GM13977 (cell line): ENCODE results near the gene ATP10A.
"Not testable (repeated sequence)": the region's sequence is repeated elsewhere in the genome, so short reads cannot be mapped to it uniquely, and the experiment has no call there.

Experiments
- DNase-seq: peaks from one replicate; pipeline ENCODE4 v3.0.0; 2012; ENCODE audit warnings: low spot score
- CTCF ChIP-seq: IDR thresholded peaks from 2 replicates; pipeline ENCODE4 v1.5.1; 2012; ENCODE audit warnings: mild to moderate bottlenecking, control low read depth; ENCODE audit not compliant: insufficient read depth; ENCODE audit errors: extremely low read depth, missing control alignments
- in situ Hi-C: fragments of 300-500 bp; cut with MboI; formaldehyde crosslinking; loops from one replicate; pipeline ENCODE4 v1.12.0; 2022; ENCODE audit warnings: low sequenced_read_pairs, low pct_unique_long_range_greater_than_20kb, mixed read lengths, inconsistent platforms; ENCODE audit not compliant: unreplicated experiment

ATP10A gene

DNA sequence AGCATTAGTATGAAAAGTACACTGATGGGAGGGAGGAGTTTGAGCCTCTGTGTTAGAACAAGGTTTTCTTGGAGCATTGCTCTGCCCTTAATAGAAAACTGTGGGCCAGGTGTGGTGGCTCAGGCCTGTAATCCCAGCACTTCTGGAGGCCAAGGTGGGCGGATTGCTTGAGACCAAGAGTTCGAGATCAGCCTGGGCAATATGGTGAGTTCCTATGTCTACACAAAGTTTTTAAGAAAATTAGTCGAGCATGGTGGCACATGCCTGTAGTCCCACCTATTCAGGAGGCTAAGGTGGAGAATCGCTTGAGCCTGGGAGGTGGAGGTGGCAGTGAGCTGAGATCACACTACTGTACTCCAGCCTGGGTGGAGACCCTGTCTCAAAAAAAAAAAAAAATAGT is 103.7 kb downstream of the ATP10A start:
- no peak for DNase-seq
- no peak for TF ChIP-seq CTCF
- in situ Hi-C loops, result no loop called here

GRCh38 chr15:25758612-25759011 is 104.5 kb downstream of the ATP10A start:
- DNase-seq, in situ Hi-C loops: not testable (repeated sequence)

DNA sequence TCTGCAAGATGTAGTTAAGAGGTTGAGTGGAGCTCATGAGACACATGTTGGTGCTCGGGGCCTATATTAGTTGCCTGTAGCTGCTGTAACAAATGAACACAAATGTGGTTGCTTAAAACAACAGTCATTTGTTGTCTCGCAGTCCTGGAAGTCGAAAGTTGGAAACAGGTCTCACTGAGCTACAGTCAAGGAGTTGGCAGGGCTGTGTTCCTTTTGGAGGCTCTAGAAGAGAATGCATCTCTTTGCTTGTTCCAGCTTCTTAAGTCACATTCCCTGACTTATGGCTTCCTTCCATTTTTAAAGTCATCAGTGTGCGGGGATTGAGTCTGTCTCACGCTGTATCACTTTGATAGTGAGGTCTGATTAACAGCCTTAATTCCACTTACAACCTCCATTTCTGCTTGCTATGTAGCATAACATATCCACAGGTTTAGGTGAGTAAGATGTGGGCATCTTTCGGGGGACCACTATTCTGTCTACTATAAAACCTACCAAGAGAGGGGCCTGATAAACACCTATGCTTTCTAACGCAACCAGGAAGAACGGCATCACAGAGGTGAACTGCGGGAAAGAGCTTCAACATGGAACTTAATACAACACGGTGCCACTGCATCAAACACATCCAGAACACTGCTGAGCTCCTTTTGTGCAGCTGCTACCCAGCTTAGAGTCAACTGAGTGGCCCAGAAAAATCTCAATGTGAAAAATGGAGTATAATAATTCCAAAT is 119.4 kb downstream of the ATP10A start:
- in situ Hi-C loops, result no loop called here
- no peak for DNase-seq
- TF ChIP-seq CTCF, result no peak

DNA sequence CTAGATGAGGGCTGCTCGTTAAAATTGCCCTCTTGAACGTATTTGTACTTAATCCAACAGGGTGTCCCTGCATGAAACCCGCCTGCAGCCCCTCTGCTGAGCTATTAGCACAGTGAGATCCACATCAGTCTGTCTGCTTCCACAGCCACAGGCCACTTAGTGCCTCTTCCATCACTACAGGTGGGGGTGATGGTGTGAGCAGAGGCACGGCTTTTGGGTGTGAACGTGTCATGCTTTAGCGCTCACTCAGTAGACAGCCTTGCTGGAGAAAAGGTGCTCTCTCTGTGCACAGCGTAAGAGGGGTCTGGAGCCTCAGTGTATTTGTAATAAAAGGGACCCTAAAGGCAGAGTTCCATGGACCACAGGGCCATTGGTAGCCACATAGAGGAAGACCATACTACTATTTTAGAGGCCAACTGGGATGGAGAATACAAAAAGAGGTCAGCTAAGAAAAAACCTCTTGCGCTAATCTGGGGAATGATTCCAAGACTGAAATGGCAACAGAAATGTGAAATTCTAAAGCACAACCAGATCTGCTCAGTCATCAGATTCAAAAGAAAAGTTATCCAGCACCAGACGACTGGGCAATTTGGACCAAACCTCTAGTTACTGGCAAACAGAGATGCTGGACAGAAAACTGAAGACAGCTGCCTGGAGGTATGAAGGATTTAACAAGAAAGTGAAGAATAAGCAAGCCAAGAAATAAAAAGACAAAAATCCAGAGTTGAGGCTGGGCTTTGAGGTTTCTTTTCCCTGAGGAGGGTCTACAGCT is 120.2 kb downstream of the ATP10A start:
- no peak for DNase-seq
- TF ChIP-seq CTCF, result no peak
- in situ Hi-C loops, result no loop called here

GRCh38 chr15:25742041-25742730 is 120.9 kb downstream of the ATP10A start:
- DNase-seq, result no peak
- TF ChIP-seq CTCF, result no peak
- in situ Hi-C loops, result no loop called here

DNA sequence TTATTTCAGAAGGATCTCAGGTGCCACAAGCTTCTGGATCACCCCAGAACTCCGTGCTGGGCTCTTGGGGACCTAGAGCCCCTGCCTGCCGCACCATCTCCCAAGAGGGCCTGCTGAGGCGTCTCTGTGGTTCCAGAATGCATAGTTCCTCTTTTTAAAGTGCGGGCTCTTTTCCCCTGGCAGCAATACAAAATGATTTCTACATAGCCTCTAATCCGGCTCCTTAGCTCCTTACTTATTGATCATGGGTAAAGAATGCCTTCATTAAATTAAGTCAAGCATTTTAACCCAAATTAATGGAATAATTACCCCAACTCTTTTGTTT is 121.9 kb downstream of the ATP10A start:
- no peak for DNase-seq
- TF ChIP-seq CTCF, result no peak
- in situ Hi-C loops, result no loop called here
